IMR-90 (cell line): ENCODE data around the gene SNRK. TPM values are rescaled to one million over a fixed set of nuclear protein-coding genes. Genes with fewer than 3 reads are reported as not detected.

ENCODE experiments used
- ATAC-seq: fragments of 200-7000 bp; cut with Tn5 transposase; 2 replicates; pipeline ENCODE4 v1.9.1; 2020; ENCODE audit warnings: low read depth, mild to moderate bottlenecking, moderate library complexity
- BruUV-seq: library from RNA; stranded (reverse); fragments of 400-500 nt; replicated peaks from 2 replicates; lab custom pipeline; 2021; lab: Mats Ljungman, UMichigan
- CTCF ChIA-PET: fragments of 300-600 bp; formaldehyde crosslinking; extraction: SDS; loops from one replicate; lab custom pipeline; 2021; ENCODE audit warnings: antibody characterized with exemption; lab: Yijun Ruan, JAX
- POLR2A ChIA-PET: fragments of 300-600 bp; sonication (Branson Sonifier 250); formaldehyde crosslinking; loops from one replicate; lab custom pipeline; 2022; ENCODE audit warnings: antibody characterized with exemption; ENCODE audit not compliant: unreplicated experiment; lab: Charles Lee
- DNase-seq: peaks from one replicate; pipeline ENCODE4 v3.0.0; 2013
- H2AFZ ChIP-seq: replicated peaks from 2 replicates; pipeline ENCODE3; 2013; ENCODE audit warnings: low read length, mild to moderate bottlenecking; ENCODE audit not compliant: poor library complexity
- H2AK5ac ChIP-seq: 2 replicates; pipeline ENCODE4 v1.6.1; 2013; ENCODE audit warnings: low read depth, low read length, inconsistent platforms
- H2AK9ac ChIP-seq: replicated peaks from 2 replicates; pipeline ENCODE3; 2013; ENCODE audit warnings: mild to moderate bottlenecking, low read depth, low read length, moderate library complexity; ENCODE audit not compliant: poor library complexity
- H2BK120ac ChIP-seq: 2 replicates; pipeline ENCODE4 v1.6.1; 2013; ENCODE audit warnings: low read depth, low read length, inconsistent platforms
- H2BK15ac ChIP-seq: 3 replicates; pipeline ENCODE4 v1.6.1; 2013; ENCODE audit warnings: low read depth, low read length, inconsistent platforms
- H2BK20ac ChIP-seq: 2 replicates; pipeline ENCODE4 v1.6.1; 2013; ENCODE audit warnings: low read depth, mild to moderate bottlenecking, inconsistent platforms, low read length, moderate library complexity
- H2BK5ac ChIP-seq: 2 replicates; pipeline ENCODE4 v1.6.1; 2013; ENCODE audit warnings: mild to moderate bottlenecking, low read depth, low read length, inconsistent platforms; ENCODE audit not compliant: poor library complexity, severe bottlenecking
- H3K14ac ChIP-seq: replicated peaks from 2 replicates; pipeline ENCODE4 v1.6.1; 2013; ENCODE audit warnings: low read depth, low read length, inconsistent platforms
- H3K18ac ChIP-seq: 2 replicates; pipeline ENCODE4 v1.6.1; 2013; ENCODE audit warnings: low read depth, low read length, control low read depth
- H3K23ac ChIP-seq: 2 replicates; pipeline ENCODE4 v1.6.1; 2013; ENCODE audit warnings: low read depth, low read length, inconsistent platforms
- H3K27ac ChIP-seq: 2 replicates; pipeline ENCODE4 v1.5.1; 2013; ENCODE audit warnings: mild to moderate bottlenecking, control low read depth, low read length; ENCODE audit not compliant: insufficient read depth
- H3K27me3 ChIP-seq: 2 replicates; pipeline ENCODE4 v1.6.1; 2013; ENCODE audit warnings: low read length; ENCODE audit not compliant: control insufficient read depth, insufficient read depth
- H3K36me3 ChIP-seq: 2 replicates; pipeline ENCODE4 v1.6.1; 2013; ENCODE audit warnings: low read length, mixed read lengths; ENCODE audit not compliant: control insufficient read depth, insufficient read depth
- H3K4ac ChIP-seq: 2 replicates; pipeline ENCODE4 v1.6.1; 2013; ENCODE audit warnings: low read depth, low read length, inconsistent platforms
- H3K4me1 ChIP-seq: 2 replicates; pipeline ENCODE4 v1.6.1; 2013; ENCODE audit warnings: low read length, mixed read lengths; ENCODE audit not compliant: control insufficient read depth, insufficient read depth
- H3K4me2 ChIP-seq: 2 replicates; pipeline ENCODE4 v1.6.1; 2013; ENCODE audit warnings: low read depth, mild to moderate bottlenecking, control low read depth, low read length, moderate library complexity
- H3K4me3 ChIP-seq: 2 replicates; pipeline ENCODE4 v1.5.1; 2013; ENCODE audit warnings: low read depth, mild to moderate bottlenecking, control low read depth, low read length, moderate library complexity; ENCODE audit not compliant: insufficient read depth
- H3K56ac ChIP-seq: 2 replicates; pipeline ENCODE4 v1.6.1; 2013; ENCODE audit warnings: low read length, inconsistent platforms; ENCODE audit not compliant: insufficient read depth; ENCODE audit errors: extremely low read depth
- H3K79me1 ChIP-seq, 2 experiments: 2 replicates each; pipeline ENCODE4 v1.6.1; 2013; ENCODE audit warnings: low read length in 2 of 2, inconsistent platforms in 1 of 2, low read depth in 1 of 2
- H3K9ac ChIP-seq: 2 replicates; pipeline ENCODE4 v1.6.1; 2013; ENCODE audit warnings: low read depth, low read length, control low read depth
- H3K9me1 ChIP-seq: 2 replicates; pipeline ENCODE4 v1.6.1; 2013; ENCODE audit warnings: low read length, inconsistent platforms; ENCODE audit not compliant: insufficient read depth
- H3K9me3 ChIP-seq: 2 replicates; pipeline ENCODE4 v1.6.1; 2013; ENCODE audit warnings: low read length; ENCODE audit not compliant: control insufficient read depth, insufficient read depth
- H4K20me1 ChIP-seq: 2 replicates; pipeline ENCODE4 v1.6.1; 2013; ENCODE audit warnings: low read length, inconsistent platforms; ENCODE audit not compliant: insufficient read depth
- H4K5ac ChIP-seq: 2 replicates; pipeline ENCODE4 v1.6.1; 2013; ENCODE audit warnings: mild to moderate bottlenecking, low read depth, low read length, control low read depth
- H4K8ac ChIP-seq, 2 experiments: 2 replicates each; pipeline ENCODE4 v1.6.1; 2013; ENCODE audit warnings: low read depth in 2 of 2, low read length in 2 of 2, control low read depth in 1 of 2, inconsistent platforms in 1 of 2
- H4K91ac ChIP-seq: 2 replicates; pipeline ENCODE4 v1.6.1; 2013; ENCODE audit warnings: low read depth, low read length, inconsistent platforms; ENCODE audit not compliant: insufficient read depth
- BHLHE40 ChIP-seq: fragments of 150-350 bp; IDR thresholded peaks from 2 replicates; pipeline ENCODE4 v1.6.1; 2016; ENCODE audit warnings: mild to moderate bottlenecking, low read depth, low read length
- CEBPB ChIP-seq: IDR thresholded peaks from 2 replicates; pipeline ENCODE4 v1.6.1; 2012; ENCODE audit warnings: low read depth, low read length, improper control_type of control experiment
- CHD1 ChIP-seq: IDR thresholded peaks from 2 replicates; pipeline ENCODE4 v1.6.1; 2012; ENCODE audit warnings: low read depth, low read length, improper control_type of control experiment
- CTCF ChIP-seq: conservative IDR thresholded peaks from 2 replicates; pipeline ENCODE4 v1.5.1; 2012; ENCODE audit warnings: mild to moderate bottlenecking, low read depth, low read length, improper control_type of control experiment
- FOS ChIP-seq: fragments of 150-350 bp; IDR thresholded peaks from 2 replicates; pipeline ENCODE4 v1.6.1; 2016; ENCODE audit warnings: low read depth, low read length
- NFE2L2 ChIP-seq: fragments of 150-350 bp; IDR thresholded peaks from 2 replicates; pipeline ENCODE4 v1.6.1; 2016; ENCODE audit warnings: low read depth, mild to moderate bottlenecking, low read length
- RCOR1 ChIP-seq: IDR thresholded peaks from 2 replicates; pipeline ENCODE4 v1.6.1; 2012; ENCODE audit warnings: mild to moderate bottlenecking, low read length, improper control_type of control experiment; ENCODE audit not compliant: insufficient replicate concordance
- SMC3 ChIP-seq: fragments of 150-350 bp; IDR thresholded peaks from 2 replicates; pipeline ENCODE4 v1.6.1; 2016; ENCODE audit warnings: low read depth, mild to moderate bottlenecking, antibody characterized with exemption, low read length, moderate library complexity
- USF2 ChIP-seq: fragments of 150-350 bp; IDR thresholded peaks from 2 replicates; pipeline ENCODE4 v1.6.1; 2017; ENCODE audit warnings: mild to moderate bottlenecking, antibody characterized with exemption, low read length, low read depth
- WGBS, 2 experiments: methylation state at CpG; one replicate each; pipeline versions ENCODE4 v1.1.5 to v1.1.7; 2013; ENCODE audit warnings: missing lambda C conversion rate in 2 of 2; ENCODE audit not compliant: insufficient read length in 1 of 2; ENCODE audit errors: extremely low coverage in 2 of 2; 5-methylcytosine and 5-hydroxymethylcytosine counted together
- dilution Hi-C: fragments of 300-500 bp; cut with HindIII; formaldehyde crosslinking; loops from one replicate; pipeline ENCODE4 v1.14.3; 2018; ENCODE audit warnings: low sequenced_read_pairs; ENCODE audit not compliant: unreplicated experiment
- in situ Hi-C: fragments of 300-500 bp; cut with MboI; formaldehyde crosslinking; loops from 3 replicates; pipeline ENCODE4 v1.14.3; 2019; ENCODE audit warnings: low sequenced_read_pairs, inconsistent platforms, mixed read lengths
- intact Hi-C: fragments of 100-400 bp; cut with micrococcal nuclease; formaldehyde crosslinking; loops from 2 replicates; pipeline ENCODE4 v1.10.0; 2022
- polyA plus RNA-seq, 3 experiments: library from polyadenylated mRNA; depleted of rRNA; stranded (reverse); fragments of >200 nt; gene quantifications; 2 replicates each; pipeline ENCODE4 v1.2.3, GENCODE V29; 2012; ENCODE audit warnings: low replicate concordance in 1 of 3
- total RNA-seq: library from RNA; depleted of rRNA; stranded (reverse); fragments of >200 nt; gene quantifications from 2 replicates; pipeline ENCODE4 v1.2.3, GENCODE V29; 2012

SNRK gene
- total and polyA plus RNA-seq, 2 of the 4 experiments (the other 2 are of a cell fraction) = 4.7 to 23.1 TPM

- BruUV-seq = no TSS peak
- peak overlapping the region; percentile 39 for H2AK9ac ChIP-seq
- H3K9ac ChIP-seq = peak overlapping the region; percentile 76
- peak overlapping the region; percentile 99 for H3K4me2 ChIP-seq
- peak overlapping the region; percentile 96 for H3K14ac ChIP-seq
- ATAC-seq = peak; percentile 66
- peak overlapping the region; percentile 98 for H3K23ac ChIP-seq
- H2BK20ac ChIP-seq = no peak overlapping the region; the same call in 1 of the 2 replicates
- peak overlapping the region; percentile 79 for H3K18ac ChIP-seq
- H2AFZ ChIP-seq = peak overlapping the region; percentile 95
- peak overlapping the region; percentile 35; the same call in 1 of the 2 replicates for H4K91ac ChIP-seq
- peak overlapping the region; percentile 71 for H2BK5ac ChIP-seq
- peak overlapping the region; percentile 51 for H3K27ac ChIP-seq
- peak overlapping the region; percentile 27; the same call in 1 of the 2 replicates for H4K5ac ChIP-seq
- peak overlapping the region in 1 of 2 experiments; percentile 62; a peak in 1 of 4 replicates for H4K8ac ChIP-seq
- no peak overlapping the region for H2AK5ac ChIP-seq
- peaks cover 10% of the 10 kb centered on the region for H3K27me3 ChIP-seq
- ChIA-PET POLR2A (interaction anchor here (1.4 kb wide), 1 partner anchor 13 kb away, joined by 3 read pairs; no protein-coding TSS in a partner anchor), CTCF (no interaction called here)
- no peak for TF ChIP-seq NFE2L2
- no peak for TF ChIP-seq BHLHE40
- no peak for TF ChIP-seq USF2
- TF ChIP-seq CTCF = no peak
- no peak for TF ChIP-seq SMC3
- no peak for TF ChIP-seq CEBPB
- TF ChIP-seq CHD1 = no peak
- TF ChIP-seq FOS = no peak
- TF ChIP-seq RCOR1 = no peak
- intact Hi-C loops (loop anchor here (2.0 to 10.0 kb wide), 2 partner anchors 122 to 216 kb away; no protein-coding TSS in a partner anchor), dilution Hi-C loops (no loop called here), in situ Hi-C loops (no loop called here)
- H2BK120ac ChIP-seq = peak overlapping the region; percentile 51; the same call in 1 of the 2 replicates
- WGBS, 2 experiments = 0% methylated on average over 24 of the region's 54 CpGs; no CpG with 5 or more reads in 1 of the 2 experiments
- peak overlapping the region; percentile 99 for H3K4me3 ChIP-seq
- peaks cover 24 to 40% of the 10 kb centered on the region in 2 experiments; a peak in 3 of 4 replicates for H3K79me1 ChIP-seq
- H3K36me3 ChIP-seq = peaks cover 6% of the 10 kb centered on the region; the same call in 1 of the 2 replicates
- 0 out of 3 replicates have a peak overlapping the region, but pooled peaks have one; percentile 0 for H2BK15ac ChIP-seq
- H3K9me3 ChIP-seq = no peaks in the 10 kb centered on the region
- peak overlapping the region; percentile 78 for H3K4ac ChIP-seq
- peak; percentile 4 for DNase-seq
- peaks cover 14% of the 10 kb centered on the region for H3K4me1 ChIP-seq
- peaks cover 38% of the 10 kb centered on the region for H4K20me1 ChIP-seq
- H3K56ac ChIP-seq = peak overlapping the region; percentile 84
- H3K9me1 ChIP-seq = peaks cover 20% of the 10 kb centered on the region
These were observed 630 bp downstream of the SNRK start for GRCh38 chr3:43286841-43287499.
